Neutrophil (primary cell): ENCODE results near the gene SIM1.

Experiments
- H3K27ac ChIP-seq: fragments of 200-600 bp; sonication (generic); 2 replicates; pipeline ENCODE4 v1.5.1; 2016; ENCODE audit warnings: mild to moderate bottlenecking, moderate library complexity
- H3K27me3 ChIP-seq: fragments of 200-600 bp; sonication (generic); 2 replicates; pipeline ENCODE4 v1.6.0; 2016; ENCODE audit warnings: mild to moderate bottlenecking
- H3K36me3 ChIP-seq: fragments of 200-600 bp; sonication (generic); 2 replicates; pipeline ENCODE4 v1.5.1; 2017
- H3K4me1 ChIP-seq, 2 experiments: fragments of 200-600 bp in 1 of 2; sonication (generic) in 1 of 2; 1 replicate in 1 of 2; 2 replicates in 1 of 2; pipeline versions ENCODE4 v1.5.1 to v1.6.1; 2013 to 2016; ENCODE audit warnings: low read depth in 1 of 2, low read length in 1 of 2, mild to moderate bottlenecking in 1 of 2, moderate library complexity in 1 of 2; ENCODE audit not compliant: control insufficient read depth in 1 of 2, insufficient read depth in 1 of 2
- H3K4me3 ChIP-seq, 2 experiments: fragments of 200-600 bp in 1 of 2; sonication (generic) in 1 of 2; 1 replicate in 1 of 2; 2 replicates in 1 of 2; pipeline ENCODE4 v1.5.1; 2013 to 2016; ENCODE audit warnings: low read depth in 1 of 2, low read length in 1 of 2, mild to moderate bottlenecking in 1 of 2, moderate library complexity in 1 of 2
- H3K9me3 ChIP-seq: fragments of 200-600 bp; sonication (generic); 2 replicates; pipeline ENCODE4 v1.5.1; 2016
- CTCF ChIP-seq: fragments of 200-600 bp; sonication (generic); IDR thresholded peaks from 2 replicates; pipeline ENCODE4 v1.5.1; 2016; ENCODE audit warnings: antibody characterized with exemption

The SIM1 gene

DNA sequence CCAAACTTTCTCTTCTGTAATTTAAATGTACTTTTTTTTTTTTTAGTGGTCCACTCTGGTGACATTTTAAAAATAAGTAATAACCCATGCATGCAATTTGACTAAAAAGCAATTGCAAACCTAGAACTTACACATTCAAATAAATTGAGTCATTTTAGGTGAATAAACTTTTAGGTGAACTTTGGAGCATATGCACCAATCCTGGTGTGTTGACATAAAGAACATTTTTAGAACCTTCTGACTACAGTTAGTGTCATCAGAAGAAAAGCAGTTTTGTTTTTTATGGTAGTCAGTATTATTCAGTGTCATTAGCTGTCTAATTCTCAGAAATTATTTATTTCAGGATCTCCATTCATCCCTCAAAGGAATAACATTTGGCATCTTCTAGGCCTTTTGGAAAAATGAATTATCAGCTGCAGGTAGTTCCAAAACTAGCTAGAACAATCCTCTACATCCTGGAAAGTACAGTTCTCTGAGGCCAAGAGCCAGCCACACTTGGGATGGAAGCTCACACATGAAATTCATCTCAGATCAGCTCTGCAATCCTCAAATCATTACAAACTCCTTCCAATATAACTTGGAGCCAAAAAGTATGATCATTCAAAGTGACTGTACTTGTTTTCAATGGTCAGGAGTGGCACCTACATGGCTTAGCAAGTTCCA lies 38.5 kb upstream of the SIM1 start:
- no peaks in the 10 kb centered on the region for H3K4me1 ChIP-seq
- no peak overlapping the region for H3K4me3 ChIP-seq
- H3K27me3 ChIP-seq, result peaks cover 9% of the 10 kb centered on the region
- H3K27ac ChIP-seq, result no peak overlapping the region
- H3K36me3 ChIP-seq, result no peaks in the 10 kb centered on the region
- no peaks in the 10 kb centered on the region for H3K9me3 ChIP-seq
- TF ChIP-seq CTCF, result no peak

DNA sequence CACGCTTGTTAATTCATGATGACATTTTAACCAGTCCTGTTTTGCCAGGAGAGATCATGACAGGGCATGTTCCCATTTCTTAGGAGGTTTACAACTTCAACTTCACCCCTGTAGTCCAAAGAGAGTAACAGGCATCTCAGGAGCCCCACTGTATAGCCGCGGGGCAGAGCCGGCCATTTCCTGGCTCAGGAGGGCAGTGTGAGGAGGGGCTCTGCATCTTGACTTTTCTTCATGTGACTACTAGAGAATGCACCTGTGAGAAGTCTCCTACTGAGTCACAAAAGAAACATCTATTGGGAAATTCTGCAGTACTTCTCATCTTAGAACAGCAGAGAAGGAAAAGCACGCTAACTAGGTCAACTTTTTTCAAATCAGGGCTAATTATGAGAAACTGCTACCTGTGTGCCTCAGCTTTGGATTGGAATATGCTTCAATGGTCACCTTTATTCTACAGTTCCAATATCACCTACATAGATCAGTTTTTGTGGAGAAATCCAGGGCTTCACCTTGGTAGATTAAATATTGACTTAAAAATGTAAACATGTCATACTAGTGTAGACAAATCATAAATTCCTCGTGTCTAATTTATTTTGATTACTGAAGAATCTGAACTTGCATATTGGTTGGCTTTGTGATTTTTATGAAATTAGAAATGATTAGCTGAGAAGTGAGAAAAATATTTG lies 28.6 kb upstream of the SIM1 start:
- no peaks in the 10 kb centered on the region for H3K9me3 ChIP-seq
- no peaks in the 10 kb centered on the region for H3K36me3 ChIP-seq
- TF ChIP-seq CTCF, result no peak
- no peaks in the 10 kb centered on the region for H3K4me1 ChIP-seq
- H3K4me3 ChIP-seq, result no peak overlapping the region
- no peak overlapping the region for H3K27ac ChIP-seq
- peaks cover 37% of the 10 kb centered on the region for H3K27me3 ChIP-seq

- H3K9me3 ChIP-seq, result no peaks in the 10 kb centered on the region
- no peaks in the 10 kb centered on the region for H3K4me1 ChIP-seq
- no peak overlapping the region for H3K4me3 ChIP-seq
- H3K36me3 ChIP-seq, result no peaks in the 10 kb centered on the region
- H3K27me3 ChIP-seq, result peaks cover 50% of the 10 kb centered on the region
- no peak for TF ChIP-seq CTCF
- no peak overlapping the region for H3K27ac ChIP-seq
These were observed 27.4 kb upstream of the SIM1 start for GRCh38 chr6:100491952-100492670.

- no peaks in the 10 kb centered on the region for H3K9me3 ChIP-seq
- H3K27ac ChIP-seq, result no peak overlapping the region
- no peak for TF ChIP-seq CTCF
- peaks cover 67% of the 10 kb centered on the region for H3K27me3 ChIP-seq
- no peak overlapping the region for H3K4me3 ChIP-seq
- no peaks in the 10 kb centered on the region for H3K4me1 ChIP-seq
- H3K36me3 ChIP-seq, result no peaks in the 10 kb centered on the region
These were observed 25.3 kb upstream of the SIM1 start for GRCh38 chr6:100490065-100490464.

GRCh38 chr6:100488244-100488643 lies 23.5 kb upstream of the SIM1 start:
- Histone ChIP-seq H3K4me3 (no peak overlapping the region), H3K4me1 (no peaks in the 10 kb centered on the region), H3K36me3 (no peaks in the 10 kb centered on the region), H3K27ac (no peak overlapping the region), H3K27me3 (peaks cover 74% of the 10 kb centered on the region), H3K9me3 (no peaks in the 10 kb centered on the region)
- TF ChIP-seq CTCF, result no peak
